Stimulated activated CD8-positive, alpha-beta memory T cell treated with anti-CD3 and anti-CD28 coated beads, Interleukin-4, amount 100 ng/mL, for 1 hour (primary cell): Measurements from ENCODE around the gene BARHL1.

ENCODE experiments used
- DNase-seq, 2 donors: peaks; one replicate each; pipeline ENCODE4 v3.0.0-alpha.2; 2020; ENCODE audit warnings: low read depth in 2 of 2, low spot score in 1 of 2

Gene BARHL1

GRCh38 chr9:132586830-132587591 lies 4.6 kb downstream of the BARHL1 start:
- no peak for DNase-seq

DNA sequence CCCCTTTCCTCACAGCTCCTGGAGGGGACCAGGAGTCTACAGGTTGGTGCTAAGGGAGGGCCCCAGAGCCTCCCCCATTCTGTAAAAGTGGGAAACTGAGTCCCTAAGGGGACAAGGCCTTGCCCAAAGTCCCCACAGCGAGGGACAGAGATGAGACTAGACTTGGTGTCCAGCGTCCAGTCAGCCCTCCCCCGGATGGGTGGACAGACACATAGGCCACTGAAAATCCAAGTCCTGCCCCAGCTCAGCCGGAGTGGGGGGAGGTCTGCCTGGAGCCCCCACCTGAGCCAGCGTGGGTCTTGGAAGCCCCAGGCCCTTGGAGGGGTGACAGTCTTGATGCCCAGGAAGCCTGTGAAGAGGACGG lies 5.2 kb downstream of the BARHL1 start:
- DNase-seq = no peak

GRCh38 chr9:132588098-132588497 lies 5.7 kb downstream of the BARHL1 start:
- DNase-seq = no peak

GRCh38 chr9:132588501-132589147 lies 6.2 kb downstream of the BARHL1 start:
- no peak for DNase-seq

- DNase-seq = no peak
These were observed 7.0 kb downstream of the BARHL1 start for GRCh38 chr9:132589148-132590036.

GRCh38 chr9:132590037-132590317 lies 7.6 kb downstream of the BARHL1 start:
- DNase-seq = no peak

DNA sequence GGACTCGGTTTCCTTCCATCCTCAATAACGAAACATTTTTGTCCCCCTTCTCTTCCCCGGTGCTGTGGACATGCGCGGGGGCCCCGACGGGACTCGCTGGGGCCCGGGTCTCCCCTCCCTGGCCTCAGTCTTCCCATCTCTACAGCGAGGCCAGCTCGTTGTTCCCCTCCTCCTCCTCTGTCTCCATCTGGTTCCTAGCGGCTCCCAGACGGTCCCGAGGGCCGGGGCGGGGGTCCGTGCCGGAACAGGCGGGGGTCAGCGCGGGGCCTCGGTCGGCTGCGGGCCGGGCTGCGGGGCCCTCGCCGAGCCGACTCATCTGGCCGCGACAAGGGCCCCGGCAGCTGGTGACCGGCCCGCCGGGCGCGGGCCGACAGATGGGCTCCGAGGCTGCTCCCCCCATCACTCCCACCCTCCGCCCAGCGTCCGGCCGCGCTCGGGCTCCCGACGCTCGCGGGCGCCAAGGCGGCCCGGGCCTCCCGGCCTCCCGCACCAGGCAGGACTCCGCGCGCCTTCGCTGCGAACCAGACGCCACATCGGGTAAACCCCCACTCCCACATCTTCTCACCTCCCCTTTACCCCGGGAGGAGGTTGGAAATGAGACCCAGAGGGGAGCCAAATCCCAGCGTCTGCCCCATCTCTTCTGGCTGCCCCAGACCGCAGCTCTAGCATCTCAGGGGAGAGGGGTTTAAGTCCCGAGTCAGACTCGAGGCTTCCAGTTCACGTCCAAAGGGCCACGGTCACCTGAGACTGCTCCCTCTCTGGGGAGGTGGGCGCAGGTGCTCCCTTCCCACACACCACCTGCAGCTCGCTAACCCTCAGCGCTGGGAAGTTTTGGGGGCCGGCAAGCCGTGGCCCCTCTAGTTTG lies 8.1 kb downstream of the BARHL1 start:
- DNase-seq = no peak

GRCh38 chr9:132591244-132591643 lies 8.8 kb downstream of the BARHL1 start:
- no peak for DNase-seq

- no peak for DNase-seq
These were observed 9.4 kb downstream of the BARHL1 start for GRCh38 chr9:132591751-132592314.

GRCh38 chr9:132592451-132592850 lies 10.0 kb downstream of the BARHL1 start:
- no peak for DNase-seq

- no peak for DNase-seq
These were observed 12.0 kb downstream of the BARHL1 start for GRCh38 chr9:132594412-132594811.

- no peak for DNase-seq
These were observed 12.9 kb downstream of the BARHL1 start for GRCh38 chr9:132595319-132595718.

DNA sequence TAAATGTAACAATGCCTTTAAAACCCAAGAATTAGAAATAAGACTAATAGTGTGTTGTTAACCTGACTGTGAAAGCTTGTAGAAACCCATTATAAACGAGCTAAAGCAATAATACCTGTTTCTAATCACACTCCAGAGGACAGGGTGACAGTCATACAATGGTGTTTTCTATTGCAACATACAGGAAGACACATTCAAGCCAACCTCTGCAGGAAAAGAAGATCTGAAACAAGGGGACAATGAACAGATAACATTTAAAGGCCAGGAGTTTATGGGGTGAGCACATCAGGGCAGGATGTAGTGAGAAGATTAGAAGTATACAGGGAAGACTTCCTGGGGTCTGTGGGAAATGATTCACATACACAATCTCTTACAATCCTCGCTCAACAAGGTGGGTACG lies 13.8 kb downstream of the BARHL1 start:
- no peak for DNase-seq

- DNase-seq = no peak
These were observed 14.8 kb downstream of the BARHL1 start for GRCh38 chr9:132597073-132597775.

DNA sequence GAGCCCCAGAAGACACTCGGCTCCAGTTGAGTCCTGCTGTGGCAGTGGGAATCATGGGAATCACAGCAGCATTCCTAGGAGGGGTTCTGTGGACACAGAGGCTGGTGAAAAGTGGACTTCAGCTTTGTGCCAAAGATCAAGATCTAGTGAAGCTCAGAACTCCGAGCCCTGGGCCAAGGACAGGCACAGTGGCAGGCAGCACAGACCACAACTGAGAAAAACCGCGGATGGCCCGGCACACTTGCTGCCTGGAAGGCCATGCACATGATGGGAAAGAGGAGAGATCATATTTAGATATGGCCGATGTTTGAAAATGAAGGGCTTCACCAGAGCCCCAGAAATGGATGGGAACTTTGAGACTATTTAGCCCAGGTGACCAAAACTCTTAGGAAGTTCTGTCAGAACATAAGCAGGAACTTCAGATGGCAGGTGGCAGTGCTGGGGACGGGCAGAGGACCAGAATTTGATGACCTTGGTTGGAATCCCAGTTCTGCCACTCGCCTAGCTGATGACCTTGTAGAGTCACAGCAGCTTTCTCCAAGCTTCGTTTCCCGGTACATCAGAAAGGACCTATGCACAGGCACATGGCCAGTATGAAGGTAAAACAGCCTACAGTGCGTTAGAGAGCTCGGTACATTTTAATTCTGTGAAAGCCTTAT lies 18.0 kb downstream of the BARHL1 start:
- DNase-seq = no peak

DNA sequence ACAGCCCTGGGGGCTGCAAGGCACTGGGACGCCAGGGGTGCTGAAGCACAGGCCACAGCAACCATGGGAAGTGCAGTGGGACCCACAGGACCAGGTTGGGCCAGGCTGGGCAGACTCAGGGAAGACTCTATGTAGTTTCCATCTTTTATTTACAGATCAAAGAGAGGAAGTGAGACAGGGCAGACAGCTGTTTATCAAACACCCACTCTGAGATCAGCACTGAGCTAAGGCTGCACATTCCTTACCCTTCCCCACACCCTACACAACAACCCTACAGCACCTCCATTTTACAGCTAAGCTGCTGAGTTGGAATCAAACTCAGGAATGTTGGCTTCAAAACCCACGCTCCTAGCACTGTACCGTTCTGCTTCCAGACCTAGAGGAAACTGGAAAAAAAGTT lies 19.8 kb downstream of the BARHL1 start:
- DNase-seq = no peak

DNA sequence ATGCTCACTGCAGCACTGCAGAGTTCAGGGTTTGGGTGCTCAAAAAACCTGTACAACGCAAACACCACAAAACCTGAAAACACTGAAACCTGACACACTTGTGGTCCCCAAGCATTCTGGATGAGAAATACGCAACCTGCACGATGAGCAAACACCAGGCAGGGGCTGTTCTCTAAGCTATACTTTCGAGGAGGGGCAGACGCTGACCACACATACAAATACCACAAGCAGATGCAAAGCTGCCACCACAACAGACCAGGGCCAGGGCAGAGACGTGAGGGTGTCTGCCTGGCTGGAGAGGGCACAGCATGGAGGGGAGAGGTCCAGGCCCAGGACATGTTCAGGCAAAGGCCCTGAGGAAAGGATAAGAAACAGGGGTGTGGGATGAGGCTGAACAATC lies 23.0 kb downstream of the BARHL1 start:
- DNase-seq = no peak

DNA sequence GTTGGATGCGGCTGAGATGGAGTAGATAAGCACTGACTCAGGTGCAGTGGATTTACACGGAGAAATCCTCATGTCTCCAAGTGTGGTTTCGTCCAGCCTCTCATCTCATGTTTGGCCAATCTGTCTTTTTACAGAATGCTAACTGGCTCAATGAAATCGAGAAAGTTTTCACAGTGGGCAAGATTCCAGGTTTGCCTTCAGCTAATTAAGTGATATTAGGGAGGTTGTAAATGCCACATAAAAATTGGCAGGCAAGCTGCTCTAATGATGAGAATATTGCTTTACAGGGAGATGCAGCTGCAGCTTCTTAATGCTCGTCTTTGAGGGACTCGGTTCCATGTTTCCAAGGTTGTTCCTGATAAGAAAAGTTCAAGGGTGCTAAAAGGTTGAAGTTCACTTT lies 23.7 kb downstream of the BARHL1 start:
- DNase-seq = no peak

DNA sequence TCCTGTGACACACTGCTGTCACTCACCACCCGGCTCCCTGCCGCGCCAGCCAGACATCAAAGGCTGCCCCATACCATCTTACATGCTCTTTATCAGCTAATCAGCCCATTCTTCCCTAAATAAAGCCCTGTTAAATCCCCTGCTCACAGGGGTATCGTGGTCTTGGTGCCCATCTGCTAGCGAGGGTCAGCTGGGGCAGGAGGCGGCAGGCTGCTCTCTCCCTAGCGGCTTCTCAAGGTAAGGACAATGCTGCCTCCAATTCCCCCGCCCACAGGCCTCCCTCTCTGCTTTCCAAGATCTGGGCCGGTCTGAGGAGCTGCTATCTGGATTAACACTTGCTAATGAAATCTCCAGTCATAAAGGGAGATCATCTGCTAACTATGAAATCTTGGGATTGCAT lies 26.8 kb downstream of the BARHL1 start:
- no peak for DNase-seq

DNA sequence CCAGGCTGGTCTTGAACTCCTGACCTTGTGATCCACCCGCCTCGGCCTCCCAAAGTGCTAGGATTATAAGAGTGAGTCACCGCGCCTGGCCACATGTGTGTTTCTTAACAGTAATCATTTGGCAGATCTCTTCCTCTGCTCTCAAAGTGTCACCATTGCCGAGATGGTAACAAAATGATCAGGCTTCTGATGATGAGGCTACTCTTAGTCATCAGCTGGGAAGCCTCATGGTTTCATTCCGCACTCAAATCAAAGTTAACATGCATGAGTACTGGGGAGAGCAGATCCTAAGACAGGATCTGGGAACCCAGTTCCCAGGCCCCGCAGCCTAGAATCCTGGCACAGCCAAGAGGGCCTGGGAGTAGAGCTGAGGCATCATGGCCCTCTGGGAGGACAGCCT lies 27.4 kb downstream of the BARHL1 start:
- no peak for DNase-seq
